ENCODE data around the gene CHAF1B.

CHAF1B gene

DNA sequence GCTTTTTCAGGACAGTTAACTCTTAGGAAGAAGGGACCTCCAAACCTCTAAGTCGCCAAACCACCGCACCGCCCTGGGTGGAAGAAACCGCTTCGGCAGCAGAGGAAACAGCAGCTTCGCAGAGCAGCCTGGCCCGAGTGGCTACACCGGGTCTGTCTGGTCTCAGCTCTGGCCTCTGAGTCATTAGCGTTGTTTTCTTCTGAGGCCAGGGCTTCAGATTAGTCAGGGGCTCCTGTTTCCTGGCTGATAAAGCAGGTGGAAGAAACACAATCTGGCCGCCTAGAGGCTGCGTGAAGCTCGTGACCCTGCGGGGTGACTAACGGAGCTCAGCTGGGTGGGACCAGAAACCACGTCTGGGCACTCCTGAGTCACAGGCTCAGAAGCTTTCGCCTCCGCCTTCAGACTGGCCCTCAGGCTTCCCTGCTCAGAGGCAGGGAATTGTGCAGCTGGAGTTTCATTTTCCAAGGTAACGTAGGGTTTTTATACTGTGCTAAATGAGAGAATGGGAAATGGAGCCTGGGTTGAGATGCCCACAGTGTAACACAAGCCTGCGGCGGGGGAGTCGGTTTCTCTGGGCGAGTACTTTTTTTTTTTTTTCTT, 44.9 kb downstream of the CHAF1B start:
- peak; percentile 19 for DNase-seq

DNA sequence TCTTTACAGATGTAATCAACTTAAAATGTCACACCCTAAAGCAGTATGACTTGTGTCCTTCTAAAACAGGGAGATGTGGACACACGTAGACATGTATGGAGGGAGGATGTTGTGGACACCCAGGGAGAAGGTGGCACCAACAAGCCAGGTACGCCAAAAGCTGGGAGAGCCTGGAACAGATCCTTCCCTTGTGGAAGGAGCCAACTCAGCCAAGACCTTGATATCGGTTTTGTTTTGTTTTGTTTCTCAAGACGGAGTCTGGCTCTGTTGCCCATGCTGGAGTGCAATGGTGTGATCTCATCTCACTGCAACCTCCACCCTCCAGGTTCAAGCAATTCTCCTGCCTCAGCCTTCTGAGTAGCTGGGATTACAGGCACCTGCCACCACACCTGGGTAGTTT, 45.6 kb downstream of the CHAF1B start:
- DNase-seq: no peak

DNA sequence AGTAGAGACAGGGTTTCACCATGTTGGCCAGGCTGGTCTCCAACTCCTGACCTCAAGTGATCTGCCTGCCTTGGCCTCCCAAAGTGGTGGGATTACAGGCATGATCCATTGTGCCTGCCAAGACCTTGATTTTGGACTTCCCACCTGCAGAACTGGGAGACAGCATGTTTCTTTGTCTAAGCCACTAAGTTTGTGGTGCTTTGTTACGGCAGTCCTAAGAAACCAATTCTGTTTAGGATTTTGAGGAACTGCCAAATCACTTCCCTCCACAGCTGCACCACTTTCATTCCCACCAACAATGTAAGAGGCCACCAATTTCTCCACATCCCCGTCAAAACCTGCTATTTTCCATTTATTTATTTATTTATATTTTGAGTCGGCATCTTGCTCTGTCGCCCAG, 46.1 kb downstream of the CHAF1B start:
- DNase-seq: no peak

DNA sequence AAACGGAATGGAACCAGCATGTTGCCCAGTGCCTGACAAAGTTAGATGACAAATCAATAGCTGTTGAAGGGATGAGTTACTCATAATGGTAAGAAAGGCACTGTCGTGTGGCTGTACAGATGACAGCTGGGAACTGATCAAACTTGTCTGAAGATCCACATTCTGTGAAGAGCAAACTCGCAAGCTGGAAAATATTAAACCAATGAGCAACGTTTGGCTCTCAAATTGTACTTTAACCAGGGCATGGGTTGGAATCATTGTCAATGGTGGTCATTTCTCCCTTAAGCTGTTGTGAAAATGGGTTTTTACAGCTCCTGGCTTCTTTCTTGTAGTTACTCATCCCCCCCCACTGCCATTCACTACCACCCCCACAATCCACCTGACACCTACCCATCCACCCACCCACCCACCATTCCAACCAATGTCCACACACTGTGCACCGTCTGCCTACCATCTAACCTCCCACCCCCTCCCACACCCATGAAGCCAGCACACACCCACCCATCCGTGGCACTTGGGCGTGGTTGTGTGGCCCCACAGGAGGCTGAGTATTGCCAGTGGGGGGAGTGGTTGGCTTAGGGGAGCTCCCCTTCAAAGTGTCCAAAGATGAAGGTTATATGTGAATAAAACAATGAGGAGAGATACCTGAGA, 48.0 kb downstream of the CHAF1B start:
- DNase-seq: no peak

DNA sequence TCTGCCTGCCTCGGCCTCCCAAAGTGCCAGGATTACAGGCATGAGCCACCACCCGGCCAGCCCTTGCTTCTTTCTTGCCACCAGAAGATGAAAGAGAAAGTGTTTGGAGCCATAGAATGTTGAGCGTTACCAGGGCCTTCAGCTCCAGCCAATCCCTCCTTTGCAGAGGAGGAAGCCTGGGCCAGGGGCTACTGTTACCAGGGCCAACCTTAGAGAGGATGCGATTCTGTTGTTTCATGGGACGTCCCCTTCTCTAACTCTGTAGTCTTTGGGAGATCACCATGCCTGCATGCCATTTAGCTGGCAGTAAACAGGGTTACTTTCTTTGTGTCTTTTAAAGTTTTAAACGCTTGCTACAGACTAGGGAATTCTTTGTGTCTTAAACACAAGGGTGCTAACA, 49.0 kb downstream of the CHAF1B start:
- no peak for DNase-seq

DNA sequence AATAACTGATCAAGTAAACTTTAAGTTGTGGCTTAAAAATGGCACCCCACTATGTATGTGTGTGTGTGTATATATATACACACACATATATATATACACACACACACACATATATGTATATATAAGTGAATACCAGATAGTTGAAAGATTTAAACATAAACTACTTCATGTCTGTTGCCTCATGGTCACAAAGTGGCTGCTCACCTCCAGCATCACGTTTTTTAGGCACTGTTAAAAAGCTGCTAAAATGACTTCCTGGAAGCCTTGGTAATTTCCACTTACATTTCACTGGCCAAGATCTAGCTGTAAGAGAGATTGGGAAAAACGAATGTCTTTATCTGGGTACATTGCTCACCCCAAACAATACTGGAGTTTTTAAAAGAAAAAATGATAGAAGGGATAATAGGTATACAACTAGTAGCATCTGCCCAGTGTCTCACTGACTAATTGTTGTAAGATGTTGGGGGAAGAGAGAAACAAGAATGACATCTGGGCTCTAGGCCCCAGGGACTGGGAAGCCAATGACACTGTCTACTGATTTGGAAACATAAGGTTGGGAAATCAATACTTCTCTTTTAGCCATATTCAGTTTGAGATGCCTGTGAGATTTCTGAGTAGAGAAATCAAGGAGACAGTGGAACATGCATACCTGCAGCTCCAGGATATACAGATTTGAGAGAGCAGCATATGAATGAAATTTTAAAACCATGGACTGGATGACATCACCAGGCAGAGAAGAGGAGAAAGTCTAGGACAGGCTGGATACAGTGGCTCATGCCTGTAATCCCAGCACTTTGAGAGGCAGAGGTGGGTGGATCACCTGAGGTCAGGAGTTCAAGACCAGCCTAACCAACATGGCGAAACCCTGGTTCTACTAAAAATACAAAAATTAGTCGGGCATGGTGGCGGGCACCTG, 51.9 kb downstream of the CHAF1B start:
- no peak for DNase-seq

DNA sequence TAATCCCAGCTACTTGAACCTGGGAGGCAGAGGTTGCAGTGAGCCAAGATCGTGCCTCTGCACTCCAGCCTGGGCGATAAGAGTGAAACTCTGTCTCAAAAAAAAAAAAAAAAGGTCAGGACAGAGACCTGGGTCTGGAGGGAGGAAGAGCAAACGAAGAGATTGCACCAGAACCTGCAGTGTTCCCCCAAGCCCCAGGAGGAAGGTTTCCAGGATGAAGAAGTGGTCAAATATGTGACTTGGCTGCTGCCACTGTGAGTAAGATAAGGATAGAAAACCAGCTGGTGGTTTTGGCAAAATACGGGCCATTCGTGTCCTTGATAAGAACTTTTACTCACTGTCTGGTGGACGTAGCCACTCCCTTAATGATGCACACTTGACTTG, 52.5 kb downstream of the CHAF1B start:
- DNase-seq: no peak

DNA sequence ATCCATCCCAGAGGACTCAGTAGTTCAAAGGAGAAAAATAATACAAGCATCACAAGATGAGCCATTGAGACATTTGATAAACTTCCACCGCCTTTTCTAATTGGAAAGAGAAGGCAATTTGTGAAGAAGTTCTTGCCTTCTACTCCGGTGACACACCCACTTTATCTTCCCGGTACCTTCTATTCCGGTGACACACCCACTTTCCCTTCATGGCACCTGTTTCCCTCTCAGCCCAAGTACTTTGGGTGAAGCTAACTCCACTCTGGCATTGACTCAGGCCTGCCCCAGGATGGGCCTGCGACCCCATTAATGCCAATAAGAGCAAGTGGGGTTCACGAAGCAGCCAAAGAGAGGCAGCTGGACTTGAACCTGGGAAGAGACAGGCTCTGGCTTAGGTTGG, 56.5 kb downstream of the CHAF1B start:
- DNase-seq: no peak

DNA sequence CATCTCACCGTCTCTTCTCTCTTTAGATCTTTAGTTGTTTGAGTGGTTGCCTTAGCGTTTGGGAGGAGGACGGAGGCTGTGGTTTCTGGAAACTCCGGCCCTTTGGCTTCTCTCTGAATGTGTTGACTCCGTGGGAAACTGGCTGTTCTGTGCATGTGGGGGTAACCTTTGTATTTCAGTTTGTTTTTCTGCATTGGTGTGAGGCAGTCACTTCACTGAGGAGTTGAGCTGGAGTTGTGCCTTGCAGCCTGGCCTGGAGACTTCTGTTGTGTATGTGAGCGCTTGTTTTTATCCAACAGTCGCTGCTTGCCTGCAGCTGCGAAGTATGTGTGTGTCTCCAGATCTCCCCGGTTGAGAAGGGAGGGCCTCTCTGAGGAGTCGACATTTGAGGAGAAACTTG, 61.1 kb downstream of the CHAF1B start:
- no peak for DNase-seq

DNA sequence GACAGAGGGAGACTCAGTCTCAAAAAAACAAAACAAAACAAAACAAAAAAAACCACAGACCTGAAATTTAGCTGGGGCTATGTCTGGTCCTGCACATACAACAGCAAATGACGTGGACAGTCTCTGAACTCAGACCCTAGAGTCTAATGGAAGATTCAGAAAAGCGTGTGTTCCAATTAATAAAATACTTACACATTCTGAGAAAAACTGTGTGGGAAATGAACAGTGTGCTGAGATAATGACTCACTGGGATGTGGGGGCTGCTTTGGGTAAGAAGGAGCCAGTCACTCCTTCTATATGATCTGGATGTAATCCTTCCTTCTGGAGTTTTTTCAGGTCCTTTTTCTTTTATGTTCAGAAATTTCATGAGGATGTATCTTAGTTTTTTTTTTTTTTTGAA, 65.3 kb downstream of the CHAF1B start:
- no peak for DNase-seq

DNA sequence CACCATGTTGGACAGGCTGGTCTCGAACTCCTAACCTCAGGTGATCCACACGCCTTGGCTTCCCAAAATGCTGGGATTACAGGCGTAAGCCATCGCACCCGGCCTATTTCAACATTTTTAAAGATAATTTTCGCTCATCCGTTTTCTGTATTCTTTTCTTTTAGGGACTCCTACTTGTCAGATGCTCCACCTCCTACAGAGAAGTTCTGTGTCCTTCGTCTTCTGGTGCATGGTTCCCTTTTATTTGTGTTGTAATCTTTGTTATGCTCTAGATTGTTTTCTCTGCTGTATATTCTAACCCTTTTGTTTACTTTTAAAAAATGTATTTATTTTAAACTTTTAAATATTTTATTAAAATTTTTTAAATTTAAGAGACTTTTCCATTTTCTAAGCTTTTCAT, 66.3 kb downstream of the CHAF1B start:
- no peak for DNase-seq

DNA sequence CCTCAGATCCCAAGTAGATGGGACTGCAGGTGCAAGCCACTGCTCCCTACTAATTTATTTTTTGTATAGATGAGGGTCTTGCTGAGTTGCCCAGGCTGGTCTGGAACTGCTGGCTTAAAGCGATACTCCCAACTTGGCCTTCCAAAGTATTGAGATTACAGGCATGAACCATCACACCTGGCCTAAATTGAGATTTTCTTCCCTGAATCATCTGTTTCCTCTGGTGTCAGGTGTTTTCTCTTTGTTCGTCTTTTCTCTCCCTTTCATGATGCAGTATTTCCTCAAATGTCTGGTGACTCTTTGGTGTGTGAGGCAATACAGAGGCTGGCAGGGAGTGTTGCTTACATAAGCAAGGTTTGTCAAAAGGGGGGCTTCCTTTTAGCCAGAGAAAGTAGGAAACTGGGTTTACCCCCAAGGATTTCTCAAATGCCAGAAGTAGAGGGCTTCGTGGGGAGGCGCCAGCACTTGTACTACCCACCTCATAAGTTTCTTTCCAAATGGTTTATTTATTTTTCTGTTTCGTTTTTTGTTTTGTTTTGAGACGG, 67.2 kb downstream of the CHAF1B start:
- no peak for DNase-seq

DNA sequence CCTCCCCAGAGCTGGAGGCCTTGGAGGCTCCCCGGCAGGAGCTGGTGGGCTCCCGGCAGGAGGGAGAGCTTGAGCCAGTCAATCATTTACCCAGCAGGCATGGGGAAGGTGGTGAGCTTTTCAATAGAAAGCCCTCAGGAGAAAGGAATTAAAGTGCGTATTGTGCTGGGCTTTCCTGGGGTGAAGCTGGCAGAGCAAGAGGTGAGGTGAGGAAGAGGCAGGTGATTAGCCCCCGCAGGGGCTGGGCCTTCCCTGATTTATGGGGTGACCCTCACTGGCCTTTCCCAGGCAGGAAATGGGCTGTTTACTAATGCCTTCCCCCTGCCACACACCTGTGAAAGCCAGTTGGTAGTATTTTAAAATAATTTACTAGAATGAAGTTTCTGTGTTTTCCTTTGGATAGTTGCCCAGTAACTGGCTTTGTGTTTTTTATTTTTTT, 68.9 kb downstream of the CHAF1B start:
- no peak for DNase-seq

DNA sequence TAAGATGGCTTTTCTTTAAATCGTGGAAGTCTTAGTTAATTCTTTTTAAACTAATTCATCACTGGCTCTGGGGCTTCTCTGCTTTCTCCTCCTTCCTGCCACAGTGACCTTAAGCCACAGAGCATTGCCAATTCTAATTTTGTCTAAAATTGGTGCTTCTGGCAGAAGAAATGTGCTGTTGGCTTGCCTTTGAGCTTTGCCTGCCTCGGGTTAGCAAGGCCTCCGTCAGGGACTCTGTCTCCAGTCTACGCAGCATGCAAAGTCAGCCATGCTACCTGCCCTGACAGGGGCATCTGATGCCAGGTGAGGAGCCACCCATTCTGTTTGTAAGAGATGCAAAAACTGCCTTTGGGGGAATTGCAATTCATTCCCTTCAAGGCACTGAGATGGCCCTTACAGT, 69.5 kb downstream of the CHAF1B start:
- no peak for DNase-seq

DNA sequence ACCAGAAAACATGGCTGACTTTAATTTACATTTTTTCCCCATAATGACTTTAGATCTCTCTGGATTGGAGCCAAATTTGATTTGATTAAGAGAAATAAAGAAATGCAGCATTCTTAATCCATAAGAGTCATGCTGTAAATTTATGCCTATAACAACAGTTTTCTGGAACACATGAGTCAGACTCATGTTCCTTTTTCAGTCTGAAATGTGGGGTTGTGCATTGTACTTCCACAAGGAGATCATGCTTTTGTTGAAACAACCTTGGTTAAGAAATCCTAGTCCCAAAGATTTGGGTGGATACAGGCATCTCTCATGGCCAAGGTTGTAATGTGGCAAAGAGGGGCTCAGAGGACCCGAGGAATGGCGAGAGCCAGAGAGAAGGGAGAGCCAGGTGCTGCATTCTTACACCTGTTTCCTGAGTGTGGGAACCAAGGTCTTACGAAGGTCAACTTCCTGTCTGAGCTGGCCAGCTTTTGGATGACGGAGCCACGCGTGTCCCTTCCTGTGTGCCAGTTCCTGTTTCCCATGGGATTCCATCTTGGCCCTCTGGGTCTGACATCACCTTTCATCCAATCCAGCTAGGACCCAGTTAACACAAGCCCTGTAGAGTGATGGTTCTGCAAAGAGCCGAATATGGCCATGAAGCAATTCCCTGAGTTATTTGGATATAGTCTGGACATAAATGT, 71.7 kb downstream of the CHAF1B start:
- no peak for DNase-seq

DNA sequence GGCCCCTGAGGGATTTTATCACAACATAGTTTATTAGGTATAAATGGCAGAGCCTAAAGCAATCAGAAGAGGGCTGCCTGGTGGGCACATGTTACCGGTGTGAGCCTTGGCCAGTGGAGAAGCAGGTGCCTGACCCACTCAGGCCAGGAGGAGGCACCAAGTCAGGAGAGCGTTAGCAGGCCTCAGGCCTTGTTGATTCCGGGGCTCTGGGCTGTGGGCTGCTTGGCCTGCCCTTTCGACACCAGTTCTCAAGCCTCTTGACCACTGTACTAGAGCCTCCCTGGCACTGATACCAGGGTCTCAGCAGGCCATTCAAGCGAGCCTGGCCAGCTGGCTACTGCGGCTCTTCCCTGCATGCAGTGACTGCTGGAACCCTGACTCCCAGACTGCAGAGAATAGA, 73.9 kb downstream of the CHAF1B start:
- DNase-seq: no peak

DNA sequence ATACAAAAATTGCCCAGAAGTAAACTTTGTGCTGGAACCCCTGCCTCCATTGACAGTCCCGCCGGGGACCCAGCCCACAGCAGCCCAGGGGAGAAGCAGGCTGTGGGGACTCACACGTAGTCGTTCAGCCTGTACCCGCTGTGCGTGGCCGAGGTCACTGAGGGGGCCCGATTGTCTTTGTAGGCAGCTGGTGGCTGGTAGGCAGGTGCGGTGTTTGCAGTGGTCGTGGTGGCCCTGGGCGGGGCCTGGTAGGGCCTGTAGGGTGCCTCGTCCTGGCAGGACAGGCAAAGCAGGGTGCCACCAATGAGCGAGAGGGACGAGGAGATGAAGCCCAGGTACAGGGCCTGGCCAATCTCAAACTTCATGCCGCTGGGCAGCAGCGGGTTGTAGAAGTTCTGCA, 75.7 kb downstream of the CHAF1B start:
- no peak for DNase-seq

DNA sequence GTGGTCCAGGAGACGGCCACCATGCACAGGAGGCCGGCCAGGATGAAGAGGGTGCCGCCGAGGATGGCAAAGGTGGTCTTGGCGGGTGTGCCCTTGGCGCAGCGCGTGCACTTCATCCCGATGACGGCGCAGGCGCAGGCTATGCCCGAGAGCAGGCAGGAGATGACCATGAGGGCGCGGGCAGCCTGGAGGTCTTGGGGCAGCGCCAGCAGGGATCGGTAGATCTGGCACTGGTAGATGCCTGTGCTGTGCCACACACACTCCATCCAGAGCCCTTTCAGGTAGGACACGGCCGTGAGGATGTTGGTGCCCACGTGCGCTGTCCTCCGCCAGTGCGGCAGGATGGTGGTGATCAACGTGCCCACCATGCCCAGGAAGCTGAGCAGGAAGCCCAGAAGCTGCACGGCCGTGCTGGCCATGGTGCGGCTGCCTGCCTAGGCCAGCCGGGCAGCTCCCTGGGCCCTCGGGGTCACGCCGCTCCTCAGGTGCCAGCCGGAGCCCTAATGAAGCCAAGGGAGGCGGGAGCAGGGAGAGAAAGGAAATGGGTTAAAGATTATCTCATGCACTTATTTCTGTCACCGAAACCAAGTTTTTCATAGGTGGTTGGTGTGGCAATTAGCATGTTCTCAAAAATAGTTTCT, 76.2 kb downstream of the CHAF1B start:
- DNase-seq: no peak

DNA sequence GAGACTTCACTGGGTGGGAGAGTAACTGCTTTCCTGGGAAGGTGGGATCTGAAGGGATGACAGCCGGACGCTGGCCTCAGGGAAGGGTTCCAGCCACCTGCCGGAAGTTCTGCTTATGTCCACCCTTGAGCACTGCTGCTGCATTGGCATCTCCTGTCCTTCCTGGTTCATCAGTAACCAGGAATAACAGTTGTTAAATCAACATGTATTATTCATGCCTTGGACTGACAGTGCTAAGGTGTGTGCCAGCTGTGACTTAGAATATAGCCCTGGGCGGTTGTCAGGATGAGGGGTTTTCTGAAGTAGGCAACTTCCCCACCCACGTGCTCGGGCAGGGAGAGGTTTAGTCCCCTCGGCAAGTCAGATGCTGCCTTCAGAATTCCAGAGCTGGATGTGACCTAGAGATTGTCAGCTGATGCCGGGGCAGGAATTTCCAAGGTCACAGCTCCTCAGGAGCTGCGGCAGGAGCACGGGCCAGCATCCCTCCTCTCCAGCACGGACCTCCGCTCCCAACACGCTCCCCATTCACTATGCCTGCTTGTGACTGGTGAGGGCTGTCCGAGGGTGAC, 76.8 kb downstream of the CHAF1B start:
- DNase-seq: no peak

DNA sequence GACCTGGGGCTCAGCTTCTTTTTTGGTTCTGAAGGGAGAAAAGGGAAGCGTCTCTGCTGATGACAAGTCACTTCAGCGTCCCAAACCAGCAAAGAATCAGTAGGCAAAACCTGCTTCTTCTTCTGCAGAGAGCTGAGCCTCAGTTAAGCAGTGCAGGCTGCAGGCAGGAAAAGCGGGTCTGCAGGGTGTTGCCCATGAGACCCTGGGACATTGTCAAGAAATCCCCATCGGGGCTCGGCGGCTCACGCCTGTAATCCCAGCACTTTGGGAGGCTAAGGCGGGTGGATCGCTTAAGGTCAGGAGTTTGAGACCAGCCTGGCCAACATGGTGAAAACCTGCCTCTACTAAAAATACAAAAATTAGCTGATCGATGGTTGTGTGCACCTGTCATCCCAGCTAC, 78.0 kb downstream of the CHAF1B start:
- DNase-seq: no peak

DNA sequence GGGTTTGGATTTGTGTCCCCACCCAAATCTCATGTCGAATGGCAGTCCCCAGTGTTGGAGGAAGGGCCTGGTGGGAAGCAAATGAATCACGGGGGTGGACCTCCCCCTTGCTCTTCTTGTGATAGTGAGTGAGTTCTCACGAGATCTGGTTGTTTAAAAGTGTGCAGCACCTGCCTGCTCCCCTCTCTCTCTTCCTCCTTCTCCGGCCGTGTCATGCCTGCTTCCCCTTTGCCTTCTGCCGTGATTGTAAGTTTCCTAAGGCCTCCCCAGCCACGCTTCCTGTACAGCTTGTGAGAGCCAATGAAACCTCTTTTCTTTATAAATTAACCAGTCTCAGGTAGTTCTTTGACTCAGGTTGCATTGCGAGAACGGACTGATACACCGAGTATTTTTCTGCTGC, 78.8 kb downstream of the CHAF1B start:
- no peak for DNase-seq

DNA sequence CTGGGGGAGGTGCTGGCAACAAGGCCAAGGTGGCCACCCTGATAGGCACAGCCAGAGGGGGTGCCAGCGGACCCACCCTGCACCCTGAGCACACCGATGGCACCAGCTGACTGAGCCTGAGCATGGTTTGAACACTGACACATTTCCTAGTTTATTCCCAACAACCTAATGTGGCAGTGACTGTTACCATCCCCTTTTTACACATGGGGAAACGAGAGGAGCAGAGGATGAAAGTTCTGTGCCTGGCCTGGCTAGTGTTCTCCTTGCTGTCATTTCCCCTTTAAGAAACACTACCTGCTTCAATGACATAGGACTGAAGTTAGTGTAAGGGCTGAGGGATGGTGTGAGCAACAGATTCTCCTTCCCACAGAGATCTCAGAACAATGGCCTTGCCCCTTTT, 79.4 kb downstream of the CHAF1B start:
- no peak for DNase-seq

Measured in NCI-H510A (cell line).